Pulmonary artery endothelial cell (primary cell): ENCODE results near the gene ANGEL1. TPM values are rescaled to one million over a fixed set of nuclear protein-coding genes. Genes with fewer than 3 reads are reported as not detected.

Source experiments
- DNase-seq: peaks from one replicate; pipeline ENCODE4 v3.0.0-alpha.2; 2011; ENCODE audit warnings: low read depth, low spot score
- total RNA-seq: library from RNA; depleted of rRNA; stranded (reverse); fragments of >200 nt; gene quantifications from 2 replicates; pipeline ENCODE4 v1.2.3, GENCODE V29; 2014

The ANGEL1 gene
- total RNA-seq, 1 donor from 2014 or later: 8.8 TPM

DNA sequence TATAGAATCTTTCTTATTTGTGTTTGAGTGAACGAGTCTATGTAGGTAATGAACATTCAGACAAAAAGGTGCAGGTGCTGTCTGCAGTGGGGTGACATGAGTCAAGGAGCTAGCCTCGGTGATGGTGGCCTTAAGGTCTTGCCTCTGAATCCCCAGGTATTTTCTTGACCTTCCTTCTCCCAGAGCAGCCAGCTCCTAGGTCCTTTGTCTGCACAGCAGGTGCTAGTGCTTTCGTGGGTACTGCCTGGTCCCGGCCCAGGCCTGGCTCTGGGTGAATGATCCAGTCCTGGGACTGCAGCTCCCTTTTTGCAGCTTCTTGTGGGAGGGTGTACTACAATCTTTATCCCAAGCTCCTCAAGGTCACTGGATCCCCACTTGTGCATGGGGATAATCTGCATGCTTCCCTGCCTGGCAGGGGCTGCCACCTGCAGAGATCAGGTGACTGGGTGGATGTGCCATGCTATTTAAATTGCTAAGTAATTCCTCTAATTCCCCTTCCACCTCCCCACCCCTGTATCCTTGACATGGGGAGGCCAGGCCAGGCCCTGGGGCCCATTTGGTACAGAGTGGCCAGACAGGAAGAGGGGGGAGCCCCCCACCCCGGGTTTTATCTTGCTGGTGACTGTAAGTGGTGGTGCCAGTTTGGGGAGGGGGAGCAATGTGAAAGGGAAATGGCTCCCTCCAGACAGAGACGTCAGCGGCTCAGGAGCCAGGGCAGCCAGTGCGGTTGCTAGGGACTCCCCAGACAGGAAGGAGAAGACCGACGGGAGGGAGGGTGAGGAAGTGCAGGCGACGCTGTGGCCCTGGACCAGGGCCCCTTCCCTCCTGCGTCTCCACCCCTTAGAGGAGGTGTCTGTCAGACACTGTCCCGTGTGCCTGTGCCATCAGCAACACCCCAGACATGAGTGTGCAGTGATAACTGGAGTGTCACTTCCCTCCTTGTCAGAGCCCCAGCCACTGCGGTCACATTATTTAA lies 44.7 kb downstream of the ANGEL1 start:
- peak; percentile 32 for DNase-seq

DNA sequence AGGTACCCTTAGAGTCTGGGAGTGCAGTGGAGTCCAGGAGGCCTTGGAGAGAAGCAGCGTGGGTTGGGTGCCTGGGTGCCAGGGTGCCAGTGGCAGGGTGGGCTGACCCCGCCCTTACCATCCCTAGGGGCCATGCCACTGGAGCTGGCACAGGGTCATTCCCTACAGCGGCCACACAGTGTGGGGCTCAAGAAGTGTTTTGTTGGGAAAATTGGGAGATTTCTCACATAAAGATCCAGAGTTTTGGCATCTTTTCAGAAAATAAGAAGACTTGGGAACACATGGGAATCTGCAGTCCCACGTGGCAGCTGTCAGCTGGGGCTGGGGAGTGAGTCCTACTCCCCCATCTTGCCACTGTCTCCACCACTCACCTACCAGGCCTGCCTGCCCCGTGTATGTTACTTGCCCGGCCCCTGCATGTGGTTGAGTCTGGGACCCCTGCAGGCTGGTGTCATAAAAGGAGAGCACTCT lies 47.2 kb downstream of the ANGEL1 start:
- DNase-seq: no peak

DNA sequence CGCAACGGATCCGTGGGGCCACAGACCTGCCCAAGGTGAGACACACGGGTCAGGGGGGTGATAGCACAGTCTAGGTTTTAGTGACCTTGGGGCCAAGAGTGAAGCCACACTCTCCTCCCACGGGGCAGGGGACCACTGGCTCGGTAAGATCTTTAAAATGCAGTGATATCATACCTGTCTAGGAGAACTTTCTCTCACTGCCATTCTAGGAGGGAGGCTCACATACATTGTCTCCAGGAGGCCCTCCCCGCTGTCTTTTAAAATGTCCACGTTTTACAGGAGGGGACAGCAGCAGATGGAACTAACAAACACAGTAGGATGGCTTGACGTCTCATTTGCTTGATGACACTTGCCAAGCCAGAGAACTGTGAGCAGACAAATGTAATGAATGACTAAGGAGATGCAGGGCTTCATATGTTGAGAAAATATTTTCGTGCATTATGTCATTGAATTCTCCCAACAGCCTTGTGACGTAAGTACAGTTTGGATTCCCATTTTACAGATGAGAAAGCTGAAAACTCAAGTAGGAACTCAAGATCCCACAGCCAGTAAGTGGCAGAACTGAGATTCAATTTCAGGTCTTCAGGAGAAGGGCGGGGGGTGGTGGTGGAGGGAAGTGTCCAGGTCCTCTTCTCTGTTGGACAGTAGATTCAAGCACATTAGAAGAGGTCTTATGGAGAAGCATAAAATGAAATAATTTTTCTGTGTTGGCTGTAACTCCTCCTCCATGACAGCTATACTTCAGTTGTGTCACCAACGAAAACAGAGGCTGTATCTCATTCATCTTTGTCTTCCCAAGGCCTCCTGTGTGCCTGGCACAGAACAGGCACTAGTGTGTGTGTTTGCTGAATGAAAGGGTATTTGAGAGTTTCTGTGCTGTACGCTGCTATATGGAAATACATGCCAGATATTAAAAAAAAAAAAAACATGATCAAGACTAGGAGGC lies 49.3 kb downstream of the ANGEL1 start:
- DNase-seq: no peak

GRCh38 chr14:76762411-76763095 lies 50.1 kb downstream of the ANGEL1 start:
- no peak for DNase-seq

- DNase-seq: no peak
Observed at GRCh38 chr14:76761960-76762410, 50.7 kb downstream of the ANGEL1 start.

DNA sequence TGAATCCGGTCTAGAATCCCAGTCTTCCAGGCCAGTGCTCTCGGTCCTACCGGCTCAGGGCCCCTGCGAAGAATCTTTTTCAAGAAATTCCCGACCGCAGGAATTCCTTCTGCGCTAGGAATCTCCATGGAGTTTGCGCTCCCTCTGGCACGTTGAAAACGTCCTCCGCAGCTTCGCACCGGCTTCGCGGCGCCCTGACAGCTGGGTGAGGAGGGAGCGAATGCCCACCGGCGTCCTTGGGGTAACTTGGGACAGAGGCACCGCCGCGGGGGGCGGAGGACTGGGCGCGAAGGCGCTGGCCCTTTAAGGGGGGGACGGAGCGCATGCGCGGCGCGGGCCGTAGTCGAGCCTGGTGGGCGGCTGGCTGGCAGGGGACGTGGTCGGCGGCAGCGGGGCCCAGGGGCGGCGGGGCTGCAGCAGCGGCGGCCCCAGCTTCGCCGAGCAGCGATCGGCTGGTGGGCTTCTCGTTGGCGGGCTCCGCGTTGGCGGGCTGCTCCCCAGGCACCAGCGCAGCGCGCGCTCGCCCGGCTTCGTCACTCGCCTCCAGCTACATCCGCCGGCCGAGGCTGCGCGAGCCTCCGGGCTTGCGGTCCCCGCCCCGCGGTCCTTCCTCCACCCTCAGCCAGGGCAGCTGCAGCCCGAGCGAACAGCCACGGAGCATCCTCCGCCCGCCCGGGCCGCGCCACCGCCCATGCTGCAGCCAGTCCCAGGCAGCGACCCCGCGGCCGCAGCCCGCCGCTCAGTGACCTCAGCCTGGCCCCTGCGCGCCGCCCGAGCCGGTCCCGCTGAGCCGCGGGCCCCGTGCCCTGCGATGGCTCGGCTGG lies 51.3 kb downstream of the ANGEL1 start, which contains the start of gene VASH1:
Gene VASH1, plus strand, starts transcription at position 333 of the 824 bp plus-strand sequence. CDS start 1,354 bp downstream, outside the sequence.
- peak; percentile 29 for DNase-seq

DNA sequence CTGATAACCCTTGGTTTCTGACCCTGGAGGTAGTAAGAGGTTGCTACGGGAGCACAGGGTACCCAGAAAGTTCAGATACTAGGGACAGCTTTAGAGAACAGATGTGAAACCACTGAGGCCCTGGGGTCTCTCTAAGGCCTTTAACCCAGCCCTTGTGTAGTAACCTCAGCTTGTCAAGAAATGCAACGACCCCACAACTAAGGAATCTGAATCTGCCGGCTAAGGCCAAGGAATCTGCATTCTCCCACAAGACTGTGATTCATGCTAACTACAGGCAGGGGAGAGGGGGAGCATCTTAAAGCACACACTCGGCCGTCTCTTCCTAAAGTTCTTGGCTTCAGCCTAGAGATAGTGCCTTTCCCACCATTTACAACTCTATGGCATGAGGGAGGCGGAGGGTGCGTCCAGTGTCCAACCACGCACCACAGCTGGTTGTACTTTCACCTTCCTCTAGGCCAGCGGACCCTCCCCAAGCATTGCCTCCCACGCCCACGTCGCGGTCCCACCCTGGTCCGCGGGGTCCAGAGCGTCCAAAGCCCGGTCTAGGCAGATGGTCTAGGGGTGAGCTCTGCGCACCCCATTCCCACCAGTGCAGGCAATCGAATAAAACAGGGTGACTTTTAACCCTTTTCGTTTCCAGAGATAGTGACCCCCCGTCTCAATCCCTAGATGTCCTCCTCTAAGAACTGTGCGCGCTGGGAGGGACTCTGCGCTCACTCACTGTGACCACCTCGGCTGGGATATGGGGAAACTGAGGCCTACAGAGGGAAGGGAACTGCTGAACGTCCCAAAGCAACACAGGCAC lies 52.1 kb downstream of the ANGEL1 start:
- DNase-seq: no peak

- DNase-seq: no peak
Observed at GRCh38 chr14:76759589-76759988, 53.1 kb downstream of the ANGEL1 start.

DNA sequence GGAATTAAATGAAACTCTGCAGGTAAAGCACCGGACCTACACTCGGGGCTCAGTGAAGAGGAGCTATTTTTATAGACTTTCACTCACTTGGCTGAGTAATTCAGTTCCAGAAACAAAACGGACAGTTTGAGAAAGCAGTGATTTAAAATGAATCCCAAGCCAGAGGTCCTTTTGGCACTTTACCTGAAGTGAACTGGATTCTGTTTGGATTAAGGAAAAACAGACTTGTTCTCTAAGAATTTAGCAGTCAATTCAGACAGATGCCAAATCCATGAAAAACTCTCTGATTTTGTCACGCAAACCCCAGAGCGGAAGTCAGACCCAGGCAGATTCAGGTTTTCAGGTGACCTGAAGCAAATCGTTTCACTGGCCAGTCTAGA lies 56.3 kb downstream of the ANGEL1 start:
- no peak for DNase-seq

- no peak for DNase-seq
Observed at GRCh38 chr14:76755610-76756370, 56.9 kb downstream of the ANGEL1 start.

DNA sequence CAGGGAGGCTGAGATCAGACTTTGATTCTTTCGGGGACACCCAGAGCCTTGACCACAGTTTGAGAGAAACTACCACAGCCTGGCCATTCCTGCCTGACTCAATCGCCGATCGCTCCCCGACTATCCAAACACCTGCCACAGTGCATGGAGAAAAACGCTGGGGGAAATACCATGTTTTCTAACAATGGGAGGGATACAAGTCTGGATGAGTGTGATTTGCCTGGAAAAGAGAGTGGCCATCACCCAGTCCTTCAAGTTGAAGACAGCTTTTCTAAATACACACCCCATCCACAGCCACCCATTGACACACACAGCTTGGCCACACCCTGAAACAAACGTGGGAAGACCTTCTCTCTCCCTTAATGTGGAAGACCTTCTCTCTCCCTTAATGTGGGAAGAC lies 58.1 kb downstream of the ANGEL1 start:
- no peak for DNase-seq

- no peak for DNase-seq
Observed at GRCh38 chr14:76753541-76754198, 59.0 kb downstream of the ANGEL1 start.

DNA sequence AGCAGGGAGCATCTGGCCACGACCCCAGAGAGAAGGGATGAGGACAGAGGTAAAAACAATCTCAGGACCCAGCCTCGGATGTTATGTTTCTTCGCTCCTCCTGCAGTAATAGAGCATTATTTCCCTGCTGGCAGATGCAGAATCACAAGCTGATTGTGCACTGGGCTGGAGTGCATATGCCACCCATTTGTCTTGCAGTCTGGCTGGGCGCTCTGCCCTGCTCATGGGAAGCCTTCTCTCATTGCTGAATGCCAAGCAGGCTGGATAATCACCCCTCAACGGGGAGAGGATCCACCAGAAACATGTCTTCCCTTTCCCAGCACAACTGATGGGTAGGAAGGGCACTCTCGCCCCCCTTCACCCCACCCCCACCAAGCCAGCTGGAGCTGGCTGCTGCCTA lies 59.9 kb downstream of the ANGEL1 start:
- DNase-seq: no peak

GRCh38 chr14:76742966-76743365 lies 69.7 kb downstream of the ANGEL1 start:
- no peak for DNase-seq

- DNase-seq: no peak
Observed at GRCh38 chr14:76742185-76742584, 70.5 kb downstream of the ANGEL1 start.

DNA sequence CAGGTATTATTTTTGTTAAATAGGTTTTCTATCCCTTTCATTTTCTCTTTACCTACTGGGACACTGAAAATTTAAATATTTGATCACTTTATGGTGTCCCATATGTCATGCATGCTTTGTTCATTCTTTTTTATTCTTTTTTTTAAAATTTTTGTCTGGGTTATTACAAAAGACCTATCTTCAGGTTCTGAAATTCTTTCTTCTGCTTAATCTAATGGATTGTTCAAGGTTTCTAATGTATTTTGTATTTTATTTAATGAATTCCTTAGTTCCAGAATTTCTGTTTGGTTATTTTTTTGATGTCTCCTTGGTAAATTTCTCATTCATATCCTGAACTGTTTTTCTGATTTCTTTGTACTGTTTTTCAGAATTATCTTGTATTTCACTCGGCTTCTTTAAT lies 71.6 kb downstream of the ANGEL1 start:
- no peak for DNase-seq
